ENCODE results near the gene KIF17.
"Not testable (repeated sequence)": the region's sequence is repeated elsewhere in the genome, so short reads cannot be mapped to it uniquely, and the experiment has no call there.

The KIF17 gene

DNA sequence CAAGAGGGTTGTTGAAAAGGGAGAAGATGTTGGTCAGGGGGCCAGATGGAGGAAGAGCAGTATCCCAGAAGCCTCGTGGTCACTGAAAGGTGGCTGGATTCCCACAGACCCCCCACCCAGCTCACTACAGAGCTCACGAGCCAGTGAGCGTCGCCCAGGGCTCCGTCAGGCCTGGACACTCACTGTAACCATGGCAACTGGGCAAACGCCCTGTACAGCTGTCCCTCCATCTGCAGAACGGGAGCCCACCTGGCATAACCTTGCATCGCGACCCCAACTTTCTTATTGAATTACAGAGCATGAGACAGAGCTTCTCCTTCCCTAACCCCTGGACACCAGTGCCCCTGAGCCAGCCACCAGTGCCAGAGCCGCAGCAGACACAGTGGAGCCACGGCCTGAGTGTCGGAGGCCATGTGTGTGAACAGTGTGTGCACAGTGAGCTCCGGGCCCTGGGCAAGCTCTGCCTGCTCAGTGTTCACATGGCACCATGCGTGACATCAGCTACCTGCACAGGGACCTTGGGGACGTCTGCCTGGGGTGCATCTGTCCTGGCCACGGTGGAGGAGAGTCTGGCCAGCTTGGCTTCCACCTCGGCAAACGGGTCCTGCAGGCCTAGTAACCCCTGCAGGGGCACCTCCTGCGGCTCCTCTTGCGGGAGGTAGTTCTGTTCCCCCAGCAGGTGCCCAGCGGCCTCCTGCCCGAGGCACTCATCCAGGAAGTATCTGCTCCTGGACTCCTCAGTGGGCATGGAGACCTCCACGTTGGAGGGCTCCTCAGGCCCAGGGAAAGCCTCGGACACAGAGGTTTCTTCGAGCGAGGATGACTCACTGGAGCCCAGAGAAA is 30.7 kb downstream of the KIF17 start:
- no peak for DNase-seq (ENCODE audit: low spot score)

DNA sequence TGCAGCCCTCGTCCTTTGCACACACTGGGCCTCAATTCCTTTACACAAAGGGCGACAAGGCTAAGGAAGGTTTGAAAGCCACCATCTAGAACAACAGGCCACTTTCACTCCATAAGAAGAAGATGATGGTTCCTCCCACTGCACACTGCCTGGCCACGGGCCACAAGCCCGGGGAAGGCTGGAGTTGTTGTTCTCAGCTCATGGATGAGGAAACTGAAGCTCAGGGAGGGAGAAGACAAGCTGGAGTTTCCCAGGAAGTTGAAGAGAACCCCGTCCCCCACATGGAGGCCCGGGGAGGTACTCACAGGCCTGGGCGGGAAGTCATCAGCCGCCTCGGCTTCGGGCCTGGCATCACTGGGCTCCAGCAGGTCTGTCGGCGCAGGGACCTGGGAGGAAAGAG is 32.1 kb downstream of the KIF17 start:
- no peak for DNase-seq (ENCODE audit: low spot score)

- no peak for DNase-seq (ENCODE audit: low spot score)
Measured at GRCh38 chr1:20685099-20685662, 32.6 kb downstream of the KIF17 start.

- no peak for DNase-seq (ENCODE audit: low spot score)
Measured at GRCh38 chr1:20684651-20685050, 33.2 kb downstream of the KIF17 start.

DNA sequence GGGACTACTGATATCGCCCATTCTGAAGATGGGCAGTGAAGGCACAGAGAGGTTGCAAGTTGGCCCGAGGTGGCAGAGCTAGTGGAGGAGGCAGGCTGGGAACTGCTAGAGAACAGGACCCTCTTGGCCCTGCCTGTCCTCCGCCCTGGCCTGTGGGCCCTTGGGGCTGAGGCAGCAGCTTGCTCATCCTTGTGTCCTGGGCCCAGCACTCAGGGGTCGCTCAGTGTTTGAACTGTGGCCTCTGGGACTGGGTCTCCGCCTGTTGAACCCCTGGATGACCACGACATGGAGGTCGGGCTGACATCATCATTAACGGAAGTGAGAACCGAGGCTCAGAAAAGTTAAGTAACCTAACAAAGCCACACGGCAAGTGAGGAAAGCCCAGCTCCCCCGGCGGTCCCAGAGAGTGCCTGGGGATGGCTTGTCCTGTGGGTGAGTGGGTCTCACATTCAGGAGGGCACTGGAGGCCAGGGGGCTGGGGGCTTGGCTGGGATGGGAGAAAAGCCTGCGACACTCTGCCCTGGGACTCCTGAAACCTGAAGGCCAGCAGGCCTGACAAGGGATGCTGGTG is 33.7 kb downstream of the KIF17 start:
- no peak for DNase-seq (ENCODE audit: low spot score)

- DNase-seq (ENCODE audit: low spot score) = no peak
Measured at GRCh38 chr1:20683614-20684013, 34.2 kb downstream of the KIF17 start.

- DNase-seq (ENCODE audit: low spot score) = no peak
Measured at GRCh38 chr1:20682571-20683236, 35.1 kb downstream of the KIF17 start.

DNA sequence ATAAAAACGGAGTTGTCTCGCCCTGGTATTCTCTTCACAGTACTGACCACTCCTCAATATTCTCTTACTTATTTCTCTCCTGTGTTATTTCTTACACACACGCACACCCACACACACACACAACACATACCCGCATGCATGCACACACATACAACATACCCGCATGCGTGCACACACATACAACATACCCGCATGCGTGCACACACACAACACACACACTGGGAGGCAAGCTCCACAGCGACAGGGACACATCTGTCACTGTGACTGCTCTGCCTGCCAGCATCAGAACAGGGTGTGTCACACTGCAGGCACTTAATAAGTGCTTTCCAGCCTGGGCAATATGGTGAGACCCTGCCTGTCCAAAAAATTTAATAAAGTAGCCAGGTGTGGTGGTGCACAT is 35.8 kb downstream of the KIF17 start:
- DNase-seq (ENCODE audit: low spot score) = no peak

- DNase-seq (ENCODE audit: low spot score) = no peak
Measured at GRCh38 chr1:20680269-20680668, 37.5 kb downstream of the KIF17 start.

DNA sequence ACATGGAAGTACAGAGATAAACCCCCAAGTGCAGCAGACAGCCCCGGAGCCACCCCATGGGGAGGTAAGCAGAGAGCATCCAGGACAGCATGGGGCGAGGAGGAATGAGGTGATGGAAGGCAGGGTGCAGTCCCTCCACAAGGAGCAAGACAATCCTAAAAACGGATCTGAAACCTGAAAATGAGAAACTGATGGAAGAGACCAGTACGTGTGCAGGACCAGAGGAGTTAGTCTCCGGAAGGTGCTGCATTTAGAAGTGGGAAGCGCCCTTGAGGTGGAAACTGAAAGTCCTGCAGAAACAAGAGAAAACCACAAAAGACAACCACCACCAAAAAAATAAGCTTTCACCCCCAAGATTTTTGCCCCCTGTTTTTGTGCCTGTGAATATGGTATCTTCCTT is 39.2 kb downstream of the KIF17 start:
- DNase-seq (ENCODE audit: low spot score) = no peak

GRCh38 chr1:20673626-20674025 is 44.2 kb downstream of the KIF17 start:
- not testable (repeated sequence) for DNase-seq (ENCODE audit: low spot score)

GRCh38 chr1:20672265-20672632 is 45.6 kb downstream of the KIF17 start:
- no peak for DNase-seq (ENCODE audit: low spot score)

- no peak for DNase-seq (ENCODE audit: low spot score)
Measured at GRCh38 chr1:20670936-20671335, 46.9 kb downstream of the KIF17 start.

GRCh38 chr1:20668581-20668980 is 49.2 kb downstream of the KIF17 start:
- DNase-seq (ENCODE audit: low spot score) = no peak

DNA sequence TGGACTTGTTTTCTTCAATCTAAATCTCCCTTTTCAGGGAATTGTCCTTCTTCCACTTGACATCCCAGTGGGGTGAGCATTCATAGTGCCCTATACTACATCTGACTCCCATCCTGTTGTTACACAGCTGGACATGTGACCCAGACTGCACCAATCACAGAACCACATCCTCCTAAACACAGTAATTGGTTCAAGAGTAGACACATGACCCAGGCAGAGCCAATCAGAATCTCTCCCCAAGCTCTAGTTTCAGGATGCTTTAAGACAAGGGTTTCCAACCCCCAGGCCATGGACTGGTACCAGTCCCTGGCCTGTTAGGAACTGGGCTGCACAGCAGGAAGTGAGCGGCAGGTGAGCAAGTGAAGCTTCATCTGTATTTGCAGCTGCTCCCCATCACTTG is 51.0 kb downstream of the KIF17 start:
- DNase-seq (ENCODE audit: low spot score) = peak; percentile 27

- DNase-seq (ENCODE audit: low spot score) = no peak
Measured at GRCh38 chr1:20666146-20666545, 51.7 kb downstream of the KIF17 start.

GRCh38 chr1:20665726-20666125 is 52.1 kb downstream of the KIF17 start:
- DNase-seq (ENCODE audit: low spot score) = no peak

GRCh38 chr1:20663969-20664715 is 53.7 kb downstream of the KIF17 start:
- DNase-seq (ENCODE audit: low spot score) = no peak

GRCh38 chr1:20663365-20663764 is 54.4 kb downstream of the KIF17 start:
- DNase-seq (ENCODE audit: low spot score) = no peak

GRCh38 chr1:20662110-20662475 is 55.7 kb downstream of the KIF17 start:
- peak; percentile 26 for DNase-seq (ENCODE audit: low spot score)

DNA sequence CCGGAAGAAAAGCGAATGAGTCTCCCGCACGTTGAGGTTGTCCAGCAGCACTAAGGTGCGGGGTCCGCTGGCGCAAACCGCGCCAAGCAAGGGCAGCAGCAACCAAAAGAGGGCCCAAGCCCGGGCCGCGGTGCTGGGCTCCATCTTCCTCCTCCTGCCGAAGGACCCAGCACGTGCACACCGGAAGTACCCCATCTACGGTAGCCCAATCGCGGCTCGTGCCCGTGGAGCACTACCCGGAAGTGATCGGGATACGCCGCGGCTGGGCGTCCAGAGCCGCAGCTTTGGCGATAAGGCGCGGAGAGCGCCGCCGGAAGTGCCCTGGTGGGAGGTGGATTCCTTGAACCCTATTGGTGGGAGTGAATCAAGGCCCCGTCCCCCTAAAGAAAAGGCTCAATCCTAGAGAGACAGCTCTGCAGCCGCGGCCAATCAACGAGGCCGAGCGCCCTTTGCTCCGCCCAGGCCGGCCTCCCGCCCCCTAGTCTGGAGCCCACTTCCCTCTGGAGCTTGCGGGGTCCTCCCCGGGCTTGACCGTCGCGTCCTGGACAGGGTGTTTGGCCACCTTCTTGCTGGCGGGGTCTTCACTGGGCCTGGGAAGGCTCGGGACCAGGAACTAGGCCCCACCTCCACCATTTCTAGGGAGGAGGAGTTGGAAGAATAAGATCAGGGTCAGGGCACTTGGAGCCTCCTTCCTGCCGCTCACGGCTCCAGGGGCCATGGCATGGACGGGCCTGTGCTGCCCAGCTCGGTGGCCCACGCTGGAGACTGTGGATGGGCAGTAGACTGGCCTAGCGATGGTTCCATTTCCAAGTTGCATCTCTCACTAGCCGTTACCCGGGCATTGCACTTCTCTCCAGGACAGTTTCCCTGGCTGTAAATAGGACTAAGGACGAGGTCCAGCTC is 56.3 kb downstream of the KIF17 start, which contains the start of gene DDOST:
TSS of gene DDOST (minus strand) at position 163 of the 903 bp plus-strand sequence. CDS start at position 144, 19 bp downstream.
- DNase-seq (ENCODE audit: low spot score) = peak; percentile 96

Measured in HuH-7 (cell line).